A549 (cell line): ENCODE results near the gene CDC37L1. TPM values are rescaled to one million over a fixed set of nuclear protein-coding genes. Genes with fewer than 3 reads are reported as not detected.

Experiments
- ATAC-seq, 2 experiments: fragments of 200-7000 bp in 1 of 2; fragments of >200 bp in 1 of 2; cut with Nextera tagmentation in 1 of 2; cut with Tn5 transposase in 1 of 2; 3 replicates each; pipeline versions ENCODE4 v1.8.0 to v1.9.1; 2018 to 2020; ENCODE audit warnings: mild to moderate bottlenecking in 1 of 2, moderate library complexity in 1 of 2
- CTCF ChIA-PET: fragments of 300-600 bp; sonication (Branson Sonifier 250); formaldehyde crosslinking; extraction: SDS; loops from one replicate; lab custom pipeline; 2021; ENCODE audit warnings: antibody characterized with exemption, inconsistent platforms; lab: Yijun Ruan, JAX
- POLR2A ChIA-PET: fragments of 350-600 bp; formaldehyde crosslinking; extraction: SDS; loops from one replicate; lab custom pipeline; 2021; ENCODE audit warnings: antibody characterized with exemption, inconsistent platforms; lab: Yijun Ruan, JAX
- DNase-seq, 2 experiments: peaks; one replicate each; pipeline versions ENCODE4 v3.0.0 to v3.0.0-alpha.2; 2011 to 2016; ENCODE audit warnings: low read depth in 1 of 2, low spot score in 1 of 2
- FAIRE-seq: peaks from 2 replicates; lab custom pipeline; 2011; peaks lifted over from hg19 to GRCh38; lab: Jason Lieb, UNC
- H3K27ac ChIP-seq, 2 experiments: fragments of >200 bp; sonication (Bioruptor Twin); formaldehyde crosslinking; 3 replicates each; pipeline ENCODE4 v1.5.1; 2016 to 2017
- H3K4me1 ChIP-seq: fragments of >200 bp; sonication (Bioruptor Twin); formaldehyde crosslinking; 3 replicates; pipeline ENCODE4 v1.6.1; 2016
- H3K4me2 ChIP-seq: fragments of >200 bp; sonication (Bioruptor Twin); formaldehyde crosslinking; 3 replicates; pipeline ENCODE4 v1.6.1; 2016
- H3K4me3 ChIP-seq: fragments of >200 bp; sonication (Bioruptor Twin); formaldehyde crosslinking; 3 replicates; pipeline ENCODE4 v1.5.1; 2016
- H3K9me3 ChIP-seq: fragments of >200 bp; sonication (Bioruptor Twin); formaldehyde crosslinking; 3 replicates; pipeline ENCODE4 v1.6.1; 2016
- CBX2 ChIP-seq: fragments of 200-600 bp; sonication (generic); IDR thresholded peaks from 2 replicates; pipeline ENCODE4 v1.6.1; 2016; ENCODE audit warnings: low read depth, mild to moderate bottlenecking, borderline replicate concordance
- CEBPB ChIP-seq, 2 experiments: fragments of >200 bp in 1 of 2; sonication (Bioruptor Twin) in 1 of 2; formaldehyde crosslinking in 1 of 2; IDR thresholded peaks; 2 replicates each; pipeline ENCODE4 v1.6.1; 2012 to 2016
- EHF ChIP-seq: fragments of 250-450 bp; sonication (Bioruptor Pico); IDR thresholded peaks from 2 replicates; pipeline ENCODE4 v1.5.0; 2020; ENCODE audit warnings: mild to moderate bottlenecking
- EHMT2 ChIP-seq: fragments of 200-600 bp; sonication (generic); IDR thresholded peaks from 2 replicates; pipeline ENCODE4 v1.6.1; 2016; ENCODE audit warnings: antibody characterized with exemption, low read depth, mild to moderate bottlenecking, moderate library complexity
- ESRRA ChIP-seq: fragments of 150-350 bp; IDR thresholded peaks from 2 replicates; pipeline ENCODE4 v1.6.1; 2014; ENCODE audit warnings: mild to moderate bottlenecking, low read length, borderline replicate concordance
- HEYL ChIP-seq: fragments of 250-450 bp; sonication (Bioruptor Pico); IDR thresholded peaks from 2 replicates; pipeline ENCODE4 v1.8.0; 2021; ENCODE audit warnings: mild to moderate bottlenecking, moderate library complexity
- HOXA7 ChIP-seq: fragments of 250-450 bp; sonication (Bioruptor Pico); IDR thresholded peaks from 2 replicates; pipeline ENCODE4 v1.5.0; 2020; ENCODE audit warnings: mild to moderate bottlenecking, moderate library complexity
- HOXB13 ChIP-seq: fragments of 250-450 bp; sonication (Bioruptor Pico); IDR thresholded peaks from 2 replicates; pipeline ENCODE4 v1.5.0; 2020; ENCODE audit warnings: low read depth, mild to moderate bottlenecking, moderate library complexity
- JUNB ChIP-seq: fragments of >200 bp; sonication (Bioruptor Twin); formaldehyde crosslinking; IDR thresholded peaks from 2 replicates; pipeline ENCODE4 v1.6.1; 2016
- KDM5A ChIP-seq: fragments of 200-600 bp; sonication (generic); IDR thresholded peaks from 2 replicates; pipeline ENCODE4 v1.6.1; 2016; ENCODE audit warnings: antibody characterized with exemption, mild to moderate bottlenecking
- MYC ChIP-seq: IDR thresholded peaks from 2 replicates; pipeline ENCODE4 v1.6.1; 2012; ENCODE audit warnings: mild to moderate bottlenecking, inconsistent platforms, low read length, improper control_type of control experiment, borderline replicate concordance
- NFE2L2 ChIP-seq: fragments of 150-350 bp; conservative IDR thresholded peaks from 2 replicates; pipeline ENCODE4 v1.6.1; 2014; ENCODE audit warnings: low read length
- NPAS2 ChIP-seq: fragments of 250-450 bp; sonication (Bioruptor Pico); IDR thresholded peaks from 2 replicates; pipeline ENCODE4 v1.8.0; 2022; ENCODE audit warnings: mild to moderate bottlenecking, moderate library complexity, borderline replicate concordance
- POLR2AphosphoS2 ChIP-seq: conservative IDR thresholded peaks from 2 replicates; pipeline ENCODE4 v1.6.1; 2012; ENCODE audit warnings: low read length, improper control_type of control experiment, inconsistent platforms
- RARB ChIP-seq: fragments of 250-450 bp; sonication (Bioruptor Pico); IDR thresholded peaks from 2 replicates; pipeline ENCODE4 v1.8.0; 2021; ENCODE audit warnings: mild to moderate bottlenecking, moderate library complexity
- RCOR1 ChIP-seq: fragments of 150-350 bp; IDR thresholded peaks from 2 replicates; pipeline ENCODE4 v1.6.1; 2014; ENCODE audit warnings: antibody characterized with exemption, low read length, low read depth
- RNF2 ChIP-seq: fragments of 200-600 bp; sonication (generic); IDR thresholded peaks from 2 replicates; pipeline ENCODE4 v1.6.1; 2016; ENCODE audit warnings: low read depth, mild to moderate bottlenecking, antibody characterized with exemption, moderate library complexity, borderline replicate concordance
- SMC3 ChIP-seq: fragments of >200 bp; sonication (Bioruptor Twin); formaldehyde crosslinking; IDR thresholded peaks from 3 replicates; pipeline ENCODE4 v1.6.1; 2018; ENCODE audit warnings: inconsistent platforms
- ZC3H11A ChIP-seq: fragments of 450-650 bp; IDR thresholded peaks from 2 replicates; pipeline ENCODE4 v1.6.1; 2014; ENCODE audit warnings: antibody characterized with exemption, mild to moderate bottlenecking
- ZFP36 ChIP-seq: fragments of 450-650 bp; IDR thresholded peaks from 2 replicates; pipeline ENCODE4 v1.6.1; 2014; ENCODE audit warnings: borderline replicate concordance; ENCODE audit not compliant: partially characterized antibody
- ZSCAN20 ChIP-seq: fragments of 250-450 bp; sonication (Bioruptor Pico); IDR thresholded peaks from 2 replicates; pipeline ENCODE4 v1.8.0; 2022; ENCODE audit warnings: mild to moderate bottlenecking, moderate library complexity
- WGBS: methylation state at CpG from one replicate; pipeline ENCODE4 v1.1.6; 2017; ENCODE audit errors: missing lambda C conversion rate; 5-methylcytosine and 5-hydroxymethylcytosine counted together
- polyA plus RNA-seq, 4 experiments: library from polyadenylated mRNA; depleted of rRNA in 3 of 4; stranded (reverse); fragments of >200 nt; fragmentation: RNase III in 1 of 4; extraction: RNeasy Plus Mini Kit Qiagen cat#74134 plus additional on column Dnase treatment in 1 of 4; gene quantifications; 2 replicates in 3 of 4; 3 replicates in 1 of 4; pipeline ENCODE4 v1.2.3, GENCODE V29; 2011 to 2017
- TF ChIP-seq, protein P1 (sequence below): fragments of 250-450 bp; sonication (Bioruptor Pico); IDR thresholded peaks from 2 replicates; pipeline ENCODE4 v1.5.0; 2021; ENCODE audit warnings: mild to moderate bottlenecking, moderate library complexity, borderline replicate concordance
- TF ChIP-seq, protein P2 (sequence below): fragments of 250-450 bp; sonication (Bioruptor Pico); IDR thresholded peaks from 2 replicates; pipeline ENCODE4 v1.5.0; 2020; ENCODE audit warnings: low read depth, mild to moderate bottlenecking, moderate library complexity
- TF ChIP-seq, protein P3 (sequence below): IDR thresholded peaks from 2 replicates; pipeline ENCODE4 v1.6.1; 2012; ENCODE audit warnings: low read depth, borderline replicate concordance

Gene CDC37L1
- polyA plus RNA-seq, 2 of the 4 experiments (the other 2 are of a cell fraction): 9.5 to 16.2 TPM

DNA sequence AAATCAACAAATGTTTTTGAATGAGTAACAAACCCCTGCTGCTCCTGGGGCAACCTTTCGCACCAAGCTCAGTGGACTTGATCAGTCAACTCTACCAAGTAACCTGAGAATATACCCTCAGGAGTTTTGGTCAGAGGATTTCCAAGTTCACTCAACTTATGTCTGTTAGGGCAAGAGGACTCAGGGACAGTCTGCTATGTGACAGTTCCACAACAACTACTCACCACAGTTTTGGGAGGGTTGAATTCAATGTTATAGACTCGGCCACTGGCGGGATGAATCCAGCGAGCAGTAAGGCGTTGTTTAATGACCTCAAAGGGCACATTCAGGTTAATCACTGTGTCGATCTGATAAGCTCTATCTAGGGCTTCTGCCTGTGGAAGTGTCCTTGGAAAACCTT is 39.5 kb downstream of the CDC37L1 start:
- TF ChIP-seq, protein P1, sequence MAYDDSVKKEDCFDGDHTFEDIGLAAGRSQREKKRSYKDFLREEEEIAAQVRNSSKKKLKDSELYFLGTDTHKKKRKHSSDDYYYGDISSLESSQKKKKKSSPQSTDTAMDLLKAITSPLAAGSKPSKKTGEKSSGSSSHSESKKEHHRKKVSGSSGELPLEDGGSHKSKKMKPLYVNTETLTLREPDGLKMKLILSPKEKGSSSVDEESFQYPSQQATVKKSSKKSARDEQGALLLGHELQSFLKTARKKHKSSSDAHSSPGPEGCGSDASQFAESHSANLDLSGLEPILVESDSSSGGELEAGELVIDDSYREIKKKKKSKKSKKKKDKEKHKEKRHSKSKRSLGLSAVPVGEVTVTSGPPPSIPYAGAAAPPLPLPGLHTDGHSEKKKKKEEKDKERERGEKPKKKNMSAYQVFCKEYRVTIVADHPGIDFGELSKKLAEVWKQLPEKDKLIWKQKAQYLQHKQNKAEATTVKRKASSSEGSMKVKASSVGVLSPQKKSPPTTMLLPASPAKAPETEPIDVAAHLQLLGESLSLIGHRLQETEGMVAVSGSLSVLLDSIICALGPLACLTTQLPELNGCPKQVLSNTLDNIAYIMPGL (CRISPR knock-in tag): no peak
- TF ChIP-seq, protein P2, sequence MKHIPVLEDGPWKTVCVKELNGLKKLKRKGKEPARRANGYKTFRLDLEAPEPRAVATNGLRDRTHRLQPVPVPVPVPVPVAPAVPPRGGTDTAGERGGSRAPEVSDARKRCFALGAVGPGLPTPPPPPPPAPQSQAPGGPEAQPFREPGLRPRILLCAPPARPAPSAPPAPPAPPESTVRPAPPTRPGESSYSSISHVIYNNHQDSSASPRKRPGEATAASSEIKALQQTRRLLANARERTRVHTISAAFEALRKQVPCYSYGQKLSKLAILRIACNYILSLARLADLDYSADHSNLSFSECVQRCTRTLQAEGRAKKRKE (CRISPR knock-in tag): no peak
- TF ChIP-seq POLR2AphosphoS2 (no peak), SMC3 (no peak)
- no peak overlapping the region for H3K27ac ChIP-seq
- POLR2A ChIA-PET: no interaction called here
- H3K4me1 ChIP-seq: no peaks in the 10 kb centered on the region
- ATAC-seq: no peak
- no peak for DNase-seq
- H3K4me3 ChIP-seq: no peak overlapping the region
- CTCF ChIA-PET: no interaction called here
- H3K4me2 ChIP-seq: no peak overlapping the region
- no peak for FAIRE-seq
- 99% methylated on average over 6 of the region's 6 CpGs for WGBS
- no peaks in the 10 kb centered on the region for H3K9me3 ChIP-seq

DNA sequence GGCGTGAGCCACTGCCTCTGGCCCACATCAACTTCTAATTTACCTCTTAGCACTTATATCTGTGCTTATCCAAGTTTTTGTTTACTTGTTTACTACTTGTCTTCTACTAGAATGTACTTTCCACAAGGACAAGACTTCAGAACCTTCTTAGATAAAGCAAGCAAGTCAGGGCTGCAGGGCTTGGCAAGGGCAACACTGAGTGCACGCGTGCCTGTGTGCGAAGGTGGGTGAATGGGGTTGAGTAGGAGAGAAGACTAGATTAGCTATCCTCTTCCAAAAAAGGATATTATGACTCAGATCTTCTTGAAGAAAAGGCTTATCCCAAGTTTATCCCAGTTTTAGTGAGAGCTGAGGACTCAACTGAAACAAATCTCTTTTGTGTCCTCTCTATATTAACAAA is 42.4 kb downstream of the CDC37L1 start:
- TF ChIP-seq ZC3H11A (no peak), EHMT2 (no peak), ZFP36 (no peak), ZSCAN20 (CRISPR knock-in tag) (no peak), JUNB (no peak)
- DNase-seq: no peak
- Histone ChIP-seq H3K9me3 (no peaks in the 10 kb centered on the region), H3K27ac (no peak overlapping the region), H3K4me2 (no peak overlapping the region), H3K4me3 (no peak overlapping the region), H3K4me1 (no peaks in the 10 kb centered on the region)
- CTCF ChIA-PET: interaction anchor here (0.7 to 1.0 kb wide), 2 partner anchors 19 to 29 kb away, joined by 3 read pairs; partner anchors contain the start of gene AK3
- ATAC-seq: no peak
- POLR2A ChIA-PET: interaction anchor here (0.5 kb wide), 1 partner anchor 1960 kb away, joined by 5 read pairs; no protein-coding TSS in a partner anchor
- FAIRE-seq: no peak
- WGBS: 97% methylated on average over 4 of the region's 4 CpGs

DNA sequence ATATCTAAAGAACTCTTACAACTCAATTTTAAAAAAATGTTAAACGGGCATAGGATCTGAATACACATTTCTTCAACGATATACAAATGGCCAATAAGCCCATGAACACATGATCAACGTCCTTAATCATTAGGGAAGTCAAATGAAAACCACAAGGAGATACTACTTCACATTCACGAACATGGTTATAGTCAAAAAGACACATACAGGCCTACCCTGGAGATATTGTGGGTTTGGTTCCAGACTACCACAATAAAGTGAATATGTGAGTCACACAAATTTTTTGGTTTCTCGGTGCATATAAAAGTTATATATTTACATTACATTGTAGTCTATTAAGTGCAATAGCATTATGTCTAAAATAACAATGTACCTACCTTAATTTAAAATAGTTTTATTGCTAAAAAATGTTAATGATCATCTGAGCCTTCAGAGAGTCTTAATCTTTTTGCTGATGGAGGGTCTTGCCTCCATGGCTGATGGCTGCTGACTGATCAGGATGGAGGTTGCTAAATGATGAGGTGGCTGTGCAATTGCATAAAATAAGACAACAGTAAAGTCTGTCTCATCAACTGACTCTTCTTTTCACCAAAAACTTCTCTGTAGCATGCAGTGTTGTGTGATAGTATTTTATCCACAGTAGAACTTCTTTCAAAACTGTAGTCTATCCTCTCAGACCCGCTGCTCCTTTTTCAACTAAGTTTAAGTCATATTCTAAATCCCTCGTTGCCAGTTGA is 46.5 kb downstream of the CDC37L1 start:
- CTCF ChIA-PET: no interaction called here
- WGBS: 92% methylated on average over 7 of the region's 7 CpGs
- ATAC-seq: no peak
- Histone ChIP-seq H3K4me1 (no peaks in the 10 kb centered on the region), H3K27ac (no peak overlapping the region), H3K4me3 (no peak overlapping the region), H3K4me2 (no peak overlapping the region), H3K9me3 (no peaks in the 10 kb centered on the region)
- peak; percentile 77 for FAIRE-seq
- POLR2A ChIA-PET: no interaction called here
- DNase-seq: no peak
- TF ChIP-seq, protein P3, sequence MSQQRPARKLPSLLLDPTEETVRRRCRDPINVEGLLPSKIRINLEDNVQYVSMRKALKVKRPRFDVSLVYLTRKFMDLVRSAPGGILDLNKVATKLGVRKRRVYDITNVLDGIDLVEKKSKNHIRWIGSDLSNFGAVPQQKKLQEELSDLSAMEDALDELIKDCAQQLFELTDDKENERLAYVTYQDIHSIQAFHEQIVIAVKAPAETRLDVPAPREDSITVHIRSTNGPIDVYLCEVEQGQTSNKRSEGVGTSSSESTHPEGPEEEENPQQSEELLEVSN: no peak
- TF ChIP-seq KDM5A: no peak

DNA sequence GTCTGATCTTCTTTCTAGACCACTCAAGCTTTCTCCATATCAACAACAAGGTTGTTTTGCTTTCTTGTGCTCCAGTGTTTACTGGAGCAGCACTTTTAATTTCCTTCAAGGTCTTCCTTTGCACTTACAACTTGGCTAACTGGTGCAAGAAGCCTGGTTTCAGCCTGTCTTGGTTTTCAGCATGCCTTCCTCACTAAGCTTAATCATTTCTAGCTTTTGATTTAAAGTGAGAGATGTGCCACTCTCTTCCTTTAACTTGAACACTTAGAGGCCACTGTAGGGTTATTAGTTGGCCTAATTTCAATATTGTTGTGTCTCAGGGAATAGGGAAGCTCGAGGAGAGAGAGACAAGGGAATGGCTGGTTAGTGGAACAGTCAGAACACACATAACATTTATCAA is 48.2 kb downstream of the CDC37L1 start:
- DNase-seq (no peak), ATAC-seq (no peak), FAIRE-seq (no peak)
- ChIA-PET CTCF (no interaction called here), POLR2A (no interaction called here)
- Histone ChIP-seq H3K4me3 (no peak overlapping the region), H3K4me1 (no peaks in the 10 kb centered on the region), H3K9me3 (no peaks in the 10 kb centered on the region), H3K27ac (no peak overlapping the region), H3K4me2 (no peak overlapping the region)
- WGBS: 78% methylated on average over 1 of the region's 1 CpG
- no peak for TF ChIP-seq EHF (CRISPR knock-in tag)
- no peak for TF ChIP-seq MYC
- TF ChIP-seq NFE2L2: no peak
- TF ChIP-seq NPAS2 (CRISPR knock-in tag): no peak
- no peak for TF ChIP-seq CBX2
- TF ChIP-seq RARB (CRISPR knock-in tag): no peak
- TF ChIP-seq HEYL (CRISPR knock-in tag): no peak
- TF ChIP-seq HOXB13 (CRISPR knock-in tag): no peak
- no peak for TF ChIP-seq RNF2
- no peak for TF ChIP-seq ESRRA
- no peak for TF ChIP-seq HOXA7 (CRISPR knock-in tag)
- no peak for TF ChIP-seq CEBPB (IDR thresholded peaks at IDR 0.05)
- no peak for TF ChIP-seq RCOR1
